ENCODE measurements around the gene ZNF653.

- no peak for TF ChIP-seq JUN (IDR thresholded peaks at IDR 0.05)
- no peak for TF ChIP-seq POLR2A (IDR thresholded peaks at IDR 0.05; ENCODE audit: low read length)
Measured at GRCh38 chr19:11555246-11555645, 49.6 kb upstream of the ZNF653 start.
